Measurements from ENCODE around the gene EID2. TPM values are rescaled to one million over a fixed set of nuclear protein-coding genes. Genes with fewer than 3 reads are reported as not detected.

The EID2 gene
- total and polyA plus RNA-seq, 2 of the 4 experiments (the other 2 are of a cell fraction), result 5.7 to 9.8 TPM

- intact Hi-C loops (cut with micrococcal nuclease), result loop anchor here (5.0 kb wide), 1 partner anchor 280 kb away; no protein-coding TSS in a partner anchor
Measured at GRCh38 chr19:39542206-39542605, 2.2 kb upstream of the EID2 start.

More at GRCh38 chr19:39542206-39542605, 2.2 kb upstream of the EID2 start:
- H3K27ac ChIP-seq (ENCODE audit: insufficient read depth, low read length), result no peak overlapping the region
- BruUV-seq (replicated peaks), result no TSS peak
- no CpG with 5 or more reads among the region's 2 CpGs for WGBS, 2 experiments (ENCODE audit: extremely low coverage in 2 of 2, insufficient read length in 1 of 2)
- DNase-seq, result no peak
- H2BK5ac ChIP-seq (ENCODE audit: low read depth, low read length, poor library complexity, severe bottlenecking), result no peak overlapping the region
- H4K20me1 ChIP-seq (ENCODE audit: insufficient read depth, low read length), result peaks cover 3% of the 10 kb centered on the region; the same call in 1 of the 2 replicates
- H4K91ac ChIP-seq (ENCODE audit: insufficient read depth, low read depth, low read length), result no peak overlapping the region
- POLR2A ChIA-PET (ENCODE audit: unreplicated experiment), result no interaction called here
- H3K9me3 ChIP-seq (ENCODE audit: control insufficient read depth, insufficient read depth, low read length), result no peaks in the 10 kb centered on the region
- H2AFZ ChIP-seq (replicated peaks; ENCODE audit: low read length, poor library complexity), result no peak overlapping the region
- H3K4me1 ChIP-seq (ENCODE audit: control insufficient read depth, insufficient read depth, low read length), result no peaks in the 10 kb centered on the region
- no peak overlapping the region for H3K14ac ChIP-seq (replicated peaks; ENCODE audit: low read depth, low read length)
- no peak overlapping the region for H3K4me2 ChIP-seq (ENCODE audit: low read depth, low read length)
- ATAC-seq (ENCODE audit: low read depth), result no peak
- H3K56ac ChIP-seq (ENCODE audit: extremely low read depth, insufficient read depth, low read length), result no peak overlapping the region
- dilution Hi-C loops (cut with HindIII; ENCODE audit: low sequenced_read_pairs, unreplicated experiment), result no loop called here
- TF ChIP-seq USF2 (IDR thresholded peaks at IDR 0.05; ENCODE audit: low read depth, low read length) (no peak), SMC3 (IDR thresholded peaks at IDR 0.05; ENCODE audit: low read depth, low read length) (no peak), ELK1 (IDR thresholded peaks at IDR 0.05; ENCODE audit: borderline replicate concordance, low read depth, low read length) (no peak), CHD1 (IDR thresholded peaks at IDR 0.05; ENCODE audit: low read depth, low read length) (no peak), MAFK (IDR thresholded peaks at IDR 0.05; ENCODE audit: low read depth, low read length) (no peak), POLR2A (IDR thresholded peaks at IDR 0.05; ENCODE audit: low read depth, low read length) (no peak), BHLHE40 (IDR thresholded peaks at IDR 0.05; ENCODE audit: low read depth, low read length) (no peak), RAD21 (IDR thresholded peaks at IDR 0.05; ENCODE audit: low read length) (no peak), FOS (IDR thresholded peaks at IDR 0.05; ENCODE audit: low read depth, low read length) (no peak), MAZ (IDR thresholded peaks at IDR 0.05; ENCODE audit: borderline replicate concordance, low read depth, low read length) (no peak), MXI1 (IDR thresholded peaks at IDR 0.05; ENCODE audit: borderline replicate concordance, low read depth, low read length) (no peak), RFX5 (IDR thresholded peaks at IDR 0.05; ENCODE audit: low read depth, low read length) (no peak), RCOR1 (IDR thresholded peaks at IDR 0.05; ENCODE audit: insufficient replicate concordance, low read length) (no peak), CEBPB (IDR thresholded peaks at IDR 0.05; ENCODE audit: low read depth, low read length) (no peak), NFE2L2 (IDR thresholded peaks at IDR 0.05; ENCODE audit: low read depth, low read length) (no peak)
- TF ChIP-seq, protein P1, sequence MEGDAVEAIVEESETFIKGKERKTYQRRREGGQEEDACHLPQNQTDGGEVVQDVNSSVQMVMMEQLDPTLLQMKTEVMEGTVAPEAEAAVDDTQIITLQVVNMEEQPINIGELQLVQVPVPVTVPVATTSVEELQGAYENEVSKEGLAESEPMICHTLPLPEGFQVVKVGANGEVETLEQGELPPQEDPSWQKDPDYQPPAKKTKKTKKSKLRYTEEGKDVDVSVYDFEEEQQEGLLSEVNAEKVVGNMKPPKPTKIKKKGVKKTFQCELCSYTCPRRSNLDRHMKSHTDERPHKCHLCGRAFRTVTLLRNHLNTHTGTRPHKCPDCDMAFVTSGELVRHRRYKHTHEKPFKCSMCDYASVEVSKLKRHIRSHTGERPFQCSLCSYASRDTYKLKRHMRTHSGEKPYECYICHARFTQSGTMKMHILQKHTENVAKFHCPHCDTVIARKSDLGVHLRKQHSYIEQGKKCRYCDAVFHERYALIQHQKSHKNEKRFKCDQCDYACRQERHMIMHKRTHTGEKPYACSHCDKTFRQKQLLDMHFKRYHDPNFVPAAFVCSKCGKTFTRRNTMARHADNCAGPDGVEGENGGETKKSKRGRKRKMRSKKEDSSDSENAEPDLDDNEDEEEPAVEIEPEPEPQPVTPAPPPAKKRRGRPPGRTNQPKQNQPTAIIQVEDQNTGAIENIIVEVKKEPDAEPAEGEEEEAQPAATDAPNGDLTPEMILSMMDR (conservative IDR thresholded peaks at IDR 0.05; ENCODE audit: low read depth, low read length), result no peak
- H3K79me1 ChIP-seq (ENCODE audit: low read depth in 1 of 2, low read length in 2 of 2), result peaks cover 0 to 20% of the 10 kb centered on the region in 2 experiments; a peak in 3 of 4 replicates
- no peak overlapping the region for H3K9ac ChIP-seq (ENCODE audit: low read depth, low read length)
- no peak overlapping the region for H4K8ac ChIP-seq (ENCODE audit: low read depth in 2 of 2, low read length in 2 of 2)
- no peak overlapping the region for H3K23ac ChIP-seq (ENCODE audit: low read depth, low read length)
- H3K36me3 ChIP-seq (ENCODE audit: control insufficient read depth, insufficient read depth, low read length), result no peaks in the 10 kb centered on the region
- no peaks in the 10 kb centered on the region for H3K9me1 ChIP-seq (ENCODE audit: insufficient read depth, low read length)
- peaks cover 1% of the 10 kb centered on the region; the same call in 1 of the 2 replicates for H3K27me3 ChIP-seq (ENCODE audit: control insufficient read depth, insufficient read depth, low read length)
- no peak overlapping the region for H2BK120ac ChIP-seq (ENCODE audit: low read depth, low read length)
- in situ Hi-C loops (cut with MboI; ENCODE audit: low sequenced_read_pairs), result loop anchor here (10.0 kb wide), 1 partner anchor 303 kb away; the partner anchor contains the start of gene FBL
- no peak overlapping the region for H2BK15ac ChIP-seq (ENCODE audit: low read depth, low read length)
- no peak overlapping the region for H2BK20ac ChIP-seq (ENCODE audit: low read depth, low read length)
- CTCF ChIA-PET, result interaction anchor here (0.6 to 1.7 kb wide), 2 partner anchors 9 to 103 kb away, joined by 3 to 4 read pairs; no protein-coding TSS in a partner anchor
- H3K4me3 ChIP-seq (ENCODE audit: insufficient read depth, low read depth, low read length), result no peak overlapping the region
- no peak overlapping the region for H2AK5ac ChIP-seq (ENCODE audit: low read depth, low read length)
- no peak overlapping the region for H2AK9ac ChIP-seq (replicated peaks; ENCODE audit: low read depth, low read length, poor library complexity)
- no peak overlapping the region for H3K18ac ChIP-seq (ENCODE audit: low read depth, low read length)
- H3K4ac ChIP-seq (ENCODE audit: low read depth, low read length), result no peak overlapping the region
- H4K5ac ChIP-seq (ENCODE audit: low read depth, low read length), result no peak overlapping the region

Measured in IMR-90 (cell line).